GM12878 (cell line): ENCODE data around the gene MAN1A1. TPM values are rescaled to one million over a fixed set of nuclear protein-coding genes. Genes with fewer than 3 reads are reported as not detected.
A peak's percentile ranks its signal among the peaks of the same experiment; 100 is the strongest.

Experiments used
- ATF7 ChIP-seq: fragments of 450-650 bp; IDR thresholded peaks from 2 replicates; pipeline ENCODE4 v1.6.1; 2016; ENCODE audit warnings: low read depth, mild to moderate bottlenecking
- BHLHE40 ChIP-seq, 2 experiments: fragments of 450-650 bp in 1 of 2; IDR thresholded peaks; 2 replicates each; pipeline ENCODE4 v1.6.1; 2011 to 2017; ENCODE audit warnings: low read depth in 2 of 2, borderline replicate concordance in 1 of 2, improper control_type of control experiment in 1 of 2, low read length in 1 of 2, mild to moderate bottlenecking in 1 of 2
- CHD2 ChIP-seq: IDR thresholded peaks from 2 replicates; pipeline ENCODE4 v1.6.1; 2011; ENCODE audit warnings: low read depth, low read length, improper control_type of control experiment, borderline replicate concordance
- DPF2 ChIP-seq: fragments of 450-650 bp; IDR thresholded peaks from 2 replicates; pipeline ENCODE4 v1.6.1; 2017; ENCODE audit warnings: mild to moderate bottlenecking
- E2F8 ChIP-seq: fragments of 450-650 bp; IDR thresholded peaks from 2 replicates; pipeline ENCODE4 v1.6.1; 2018; ENCODE audit warnings: mild to moderate bottlenecking, low read depth, moderate library complexity; ENCODE audit not compliant: partially characterized antibody
- EZH2 ChIP-seq: IDR thresholded peaks from 2 replicates; pipeline ENCODE4 v1.6.1; 2012; ENCODE audit warnings: low read depth, mild to moderate bottlenecking, control low read depth, inconsistent platforms, low read length, borderline replicate concordance; ENCODE audit not compliant: control insufficient read depth
- IKZF1 ChIP-seq: fragments of 450-650 bp; conservative IDR thresholded peaks from 2 replicates; pipeline ENCODE4 v1.6.1; 2017; ENCODE audit warnings: antibody characterized with exemption, mild to moderate bottlenecking
- JUNB ChIP-seq: IDR thresholded peaks from 2 replicates; pipeline ENCODE4 v1.6.1; 2016; ENCODE audit warnings: antibody characterized with exemption, mild to moderate bottlenecking
- MYB ChIP-seq: fragments of 150-350 bp; IDR thresholded peaks from 2 replicates; pipeline ENCODE4 v1.6.1; 2014; ENCODE audit warnings: mild to moderate bottlenecking, low read depth, low read length, borderline replicate concordance
- NR2C1 ChIP-seq: fragments of 450-650 bp; IDR thresholded peaks from 2 replicates; pipeline ENCODE4 v1.6.1; 2017; ENCODE audit warnings: antibody characterized with exemption, mild to moderate bottlenecking, moderate library complexity
- RAD21 ChIP-seq: IDR thresholded peaks from 2 replicates; pipeline ENCODE4 v1.6.1; 2011; ENCODE audit warnings: mild to moderate bottlenecking, low read depth, low read length, moderate library complexity; ENCODE audit not compliant: insufficient read depth
- SMAD1 ChIP-seq: fragments of 450-650 bp; IDR thresholded peaks from 2 replicates; pipeline ENCODE4 v1.6.1; 2018; ENCODE audit warnings: mild to moderate bottlenecking, low read depth; ENCODE audit not compliant: partially characterized antibody
- SUZ12 ChIP-seq: fragments of 200-600 bp; sonication (generic); IDR thresholded peaks from one replicate; pipeline ENCODE4 v1.6.1; 2018; ENCODE audit warnings: antibody characterized with exemption, mild to moderate bottlenecking; ENCODE audit not compliant: unreplicated experiment
- WRNIP1 ChIP-seq: IDR thresholded peaks from 2 replicates; pipeline ENCODE4 v1.6.1; 2011; ENCODE audit warnings: low read depth, low read length, improper control_type of control experiment, borderline replicate concordance
- YBX1 ChIP-seq: fragments of 450-650 bp; IDR thresholded peaks from 2 replicates; pipeline ENCODE4 v1.6.1; 2016; ENCODE audit warnings: antibody characterized with exemption
- ZNF217 ChIP-seq: fragments of 450-650 bp; IDR thresholded peaks from 2 replicates; pipeline ENCODE4 v1.6.1; 2017; ENCODE audit warnings: antibody characterized with exemption, mild to moderate bottlenecking
- polyA plus RNA-seq, 11 experiments: library from polyadenylated mRNA; depleted of rRNA in 4 of 11; unstranded in 6 of 11; stranded (reverse) in 5 of 11; fragments of >200 nt; fragmentation: Nextera tagmentation in 4 of 11; fragmentation: Illumina TruSeq in 1 of 11; extraction: Ambion mirVana in 4 of 11; extraction: Trizol in 1 of 11; gene quantifications; 1 replicate in 1 of 11; 2 replicates in 10 of 11; pipeline versions ENCODE4 v1.2.1 to v1.2.3, GENCODE V29; 2011 to 2016; ENCODE audit warnings: inconsistent platforms in 2 of 11, missing spikeins in 2 of 11, low read depth in 1 of 11
- total RNA-seq, 4 experiments: library from RNA; depleted of rRNA in 3 of 4; stranded (reverse); fragments of >200 nt in 3 of 4; fragmentation: Illumina TruSeq in 1 of 4; extraction: Trizol in 1 of 4; gene quantifications; 2 replicates each; pipeline versions ENCODE4 v1.2.1 to v1.2.3, GENCODE V29; 2013 to 2021
- TF ChIP-seq, protein P1 (sequence below): fragments of 450-650 bp; IDR thresholded peaks from 2 replicates; pipeline ENCODE4 v1.6.1; 2017; ENCODE audit warnings: borderline replicate concordance
- TF ChIP-seq, protein P2 (sequence below): IDR thresholded peaks from 2 replicates; pipeline ENCODE4 v1.6.1; 2011; ENCODE audit warnings: low read depth, low read length, improper control_type of control experiment, borderline replicate concordance
- TF ChIP-seq, protein P3 (sequence below): fragments of 150-350 bp; IDR thresholded peaks from 2 replicates; pipeline ENCODE4 v1.6.1; 2014; ENCODE audit warnings: mild to moderate bottlenecking, low read depth, low read length
- TF ChIP-seq, protein P4 (sequence below): fragments of 450-650 bp; formaldehyde crosslinking; IDR thresholded peaks from 2 replicates; pipeline ENCODE4 v1.4.0; 2020; ENCODE audit warnings: mild to moderate bottlenecking, moderate library complexity

MAN1A1 gene
- total and polyA plus RNA-seq, 10 of the 15 experiments (the other 5 are each of a cell fraction or from before 2014, with no cell fraction given) = 5.4 to 28.1 (median 19.5) TPM

GRCh38 chr6:119348096-119348747 is 1.3 kb downstream of the MAN1A1 start (continued):
- no peak for TF ChIP-seq WRNIP1
- TF ChIP-seq, protein P1, sequence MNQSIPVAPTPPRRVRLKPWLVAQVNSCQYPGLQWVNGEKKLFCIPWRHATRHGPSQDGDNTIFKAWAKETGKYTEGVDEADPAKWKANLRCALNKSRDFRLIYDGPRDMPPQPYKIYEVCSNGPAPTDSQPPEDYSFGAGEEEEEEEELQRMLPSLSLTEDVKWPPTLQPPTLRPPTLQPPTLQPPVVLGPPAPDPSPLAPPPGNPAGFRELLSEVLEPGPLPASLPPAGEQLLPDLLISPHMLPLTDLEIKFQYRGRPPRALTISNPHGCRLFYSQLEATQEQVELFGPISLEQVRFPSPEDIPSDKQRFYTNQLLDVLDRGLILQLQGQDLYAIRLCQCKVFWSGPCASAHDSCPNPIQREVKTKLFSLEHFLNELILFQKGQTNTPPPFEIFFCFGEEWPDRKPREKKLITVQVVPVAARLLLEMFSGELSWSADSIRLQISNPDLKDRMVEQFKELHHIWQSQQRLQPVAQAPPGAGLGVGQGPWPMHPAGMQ = no peak
- TF ChIP-seq SUZ12 = no peak
- TF ChIP-seq JUNB = no peak
- peak; percentile 26; the same call in 1 of the 2 replicates for TF ChIP-seq NR2C1
- no peak; the same call in 1 of the 2 replicates for TF ChIP-seq DPF2
- no peak for TF ChIP-seq ATF7
- no peak for TF ChIP-seq SMAD1
- TF ChIP-seq, protein P2, sequence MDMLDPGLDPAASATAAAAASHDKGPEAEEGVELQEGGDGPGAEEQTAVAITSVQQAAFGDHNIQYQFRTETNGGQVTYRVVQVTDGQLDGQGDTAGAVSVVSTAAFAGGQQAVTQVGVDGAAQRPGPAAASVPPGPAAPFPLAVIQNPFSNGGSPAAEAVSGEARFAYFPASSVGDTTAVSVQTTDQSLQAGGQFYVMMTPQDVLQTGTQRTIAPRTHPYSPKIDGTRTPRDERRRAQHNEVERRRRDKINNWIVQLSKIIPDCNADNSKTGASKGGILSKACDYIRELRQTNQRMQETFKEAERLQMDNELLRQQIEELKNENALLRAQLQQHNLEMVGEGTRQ = no peak
- TF ChIP-seq BHLHE40 (IDR thresholded peaks at IDR 0.05; ENCODE audit: borderline replicate concordance in 1 of 2, low read depth in 2 of 2, low read length in 1 of 2) = no peak
- peak; percentile 64 for TF ChIP-seq IKZF1
- no peak for TF ChIP-seq CHD2
- no peak for TF ChIP-seq ZNF217
- TF ChIP-seq, protein P3, sequence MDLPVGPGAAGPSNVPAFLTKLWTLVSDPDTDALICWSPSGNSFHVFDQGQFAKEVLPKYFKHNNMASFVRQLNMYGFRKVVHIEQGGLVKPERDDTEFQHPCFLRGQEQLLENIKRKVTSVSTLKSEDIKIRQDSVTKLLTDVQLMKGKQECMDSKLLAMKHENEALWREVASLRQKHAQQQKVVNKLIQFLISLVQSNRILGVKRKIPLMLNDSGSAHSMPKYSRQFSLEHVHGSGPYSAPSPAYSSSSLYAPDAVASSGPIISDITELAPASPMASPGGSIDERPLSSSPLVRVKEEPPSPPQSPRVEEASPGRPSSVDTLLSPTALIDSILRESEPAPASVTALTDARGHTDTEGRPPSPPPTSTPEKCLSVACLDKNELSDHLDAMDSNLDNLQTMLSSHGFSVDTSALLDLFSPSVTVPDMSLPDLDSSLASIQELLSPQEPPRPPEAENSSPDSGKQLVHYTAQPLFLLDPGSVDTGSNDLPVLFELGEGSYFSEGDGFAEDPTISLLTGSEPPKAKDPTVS = no peak
- no peak for TF ChIP-seq E2F8
- no peak for TF ChIP-seq YBX1
- TF ChIP-seq, protein P4, sequence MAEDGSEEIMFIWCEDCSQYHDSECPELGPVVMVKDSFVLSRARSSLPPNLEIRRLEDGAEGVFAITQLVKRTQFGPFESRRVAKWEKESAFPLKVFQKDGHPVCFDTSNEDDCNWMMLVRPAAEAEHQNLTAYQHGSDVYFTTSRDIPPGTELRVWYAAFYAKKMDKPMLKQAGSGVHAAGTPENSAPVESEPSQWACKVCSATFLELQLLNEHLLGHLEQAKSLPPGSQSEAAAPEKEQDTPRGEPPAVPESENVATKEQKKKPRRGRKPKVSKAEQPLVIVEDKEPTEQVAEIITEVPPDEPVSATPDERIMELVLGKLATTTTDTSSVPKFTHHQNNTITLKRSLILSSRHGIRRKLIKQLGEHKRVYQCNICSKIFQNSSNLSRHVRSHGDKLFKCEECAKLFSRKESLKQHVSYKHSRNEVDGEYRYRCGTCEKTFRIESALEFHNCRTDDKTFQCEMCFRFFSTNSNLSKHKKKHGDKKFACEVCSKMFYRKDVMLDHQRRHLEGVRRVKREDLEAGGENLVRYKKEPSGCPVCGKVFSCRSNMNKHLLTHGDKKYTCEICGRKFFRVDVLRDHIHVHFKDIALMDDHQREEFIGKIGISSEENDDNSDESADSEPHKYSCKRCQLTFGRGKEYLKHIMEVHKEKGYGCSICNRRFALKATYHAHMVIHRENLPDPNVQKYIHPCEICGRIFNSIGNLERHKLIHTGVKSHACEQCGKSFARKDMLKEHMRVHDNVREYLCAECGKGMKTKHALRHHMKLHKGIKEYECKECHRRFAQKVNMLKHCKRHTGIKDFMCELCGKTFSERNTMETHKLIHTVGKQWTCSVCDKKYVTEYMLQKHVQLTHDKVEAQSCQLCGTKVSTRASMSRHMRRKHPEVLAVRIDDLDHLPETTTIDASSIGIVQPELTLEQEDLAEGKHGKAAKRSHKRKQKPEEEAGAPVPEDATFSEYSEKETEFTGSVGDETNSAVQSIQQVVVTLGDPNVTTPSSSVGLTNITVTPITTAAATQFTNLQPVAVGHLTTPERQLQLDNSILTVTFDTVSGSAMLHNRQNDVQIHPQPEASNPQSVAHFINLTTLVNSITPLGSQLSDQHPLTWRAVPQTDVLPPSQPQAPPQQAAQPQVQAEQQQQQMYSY = no peak
- no peak for TF ChIP-seq MYB
- no peak for TF ChIP-seq EZH2
- no peak for TF ChIP-seq RAD21
